ENCODE measurements around the gene KCTD1. TPM values are rescaled to one million over a fixed set of nuclear protein-coding genes. Genes with fewer than 3 reads are reported as not detected.

Gene KCTD1

Small RNA genes lying within 50 kb of the gene (microRNA-seq; reads per million reads assigned to microRNA genes)
- gene MIR8057, result not detected
